ENCODE results near the gene HSPA12A.

Gene HSPA12A

GRCh38 chr10:116784651-116785050, 42.3 kb upstream of the HSPA12A start:
- H3K27me3 ChIP-seq (replicated peaks; ENCODE audit: insufficient read depth, low read length), result no peaks in the 10 kb centered on the region
- no peak overlapping the region for H2AFZ ChIP-seq (ENCODE audit: low read length)
- no peaks in the 10 kb centered on the region for H4K20me1 ChIP-seq (ENCODE audit: insufficient read depth, low read length)
- H3K27ac ChIP-seq (ENCODE audit: low read length), result no peak overlapping the region
- H3K4me2 ChIP-seq (ENCODE audit: low read depth, low read length), result no peak overlapping the region
- no peaks in the 10 kb centered on the region for H3K9me3 ChIP-seq (replicated peaks; ENCODE audit: insufficient read depth, low read length)
- no peak overlapping the region for H3K4me3 ChIP-seq (ENCODE audit: low read length)
- no peak for DNase-seq
- TF ChIP-seq EZH2 (optimal IDR thresholded peaks at IDR 0.05; ENCODE audit: low read depth, low read length) (no peak), EZH2phosphoT487 (IDR thresholded peaks at IDR 0.05; ENCODE audit: low read length) (no peak)
- TF ChIP-seq, protein P1, sequence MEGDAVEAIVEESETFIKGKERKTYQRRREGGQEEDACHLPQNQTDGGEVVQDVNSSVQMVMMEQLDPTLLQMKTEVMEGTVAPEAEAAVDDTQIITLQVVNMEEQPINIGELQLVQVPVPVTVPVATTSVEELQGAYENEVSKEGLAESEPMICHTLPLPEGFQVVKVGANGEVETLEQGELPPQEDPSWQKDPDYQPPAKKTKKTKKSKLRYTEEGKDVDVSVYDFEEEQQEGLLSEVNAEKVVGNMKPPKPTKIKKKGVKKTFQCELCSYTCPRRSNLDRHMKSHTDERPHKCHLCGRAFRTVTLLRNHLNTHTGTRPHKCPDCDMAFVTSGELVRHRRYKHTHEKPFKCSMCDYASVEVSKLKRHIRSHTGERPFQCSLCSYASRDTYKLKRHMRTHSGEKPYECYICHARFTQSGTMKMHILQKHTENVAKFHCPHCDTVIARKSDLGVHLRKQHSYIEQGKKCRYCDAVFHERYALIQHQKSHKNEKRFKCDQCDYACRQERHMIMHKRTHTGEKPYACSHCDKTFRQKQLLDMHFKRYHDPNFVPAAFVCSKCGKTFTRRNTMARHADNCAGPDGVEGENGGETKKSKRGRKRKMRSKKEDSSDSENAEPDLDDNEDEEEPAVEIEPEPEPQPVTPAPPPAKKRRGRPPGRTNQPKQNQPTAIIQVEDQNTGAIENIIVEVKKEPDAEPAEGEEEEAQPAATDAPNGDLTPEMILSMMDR (IDR thresholded peaks at IDR 0.05; ENCODE audit: low read length), result no peak
- H3K9me2 ChIP-seq (replicated peaks; ENCODE audit: insufficient read depth, low read length), result no peaks in the 10 kb centered on the region
- no peaks in the 10 kb centered on the region for H3K36me3 ChIP-seq (replicated peaks; ENCODE audit: insufficient read depth, low read length)
- no peaks in the 10 kb centered on the region for H3K79me2 ChIP-seq (ENCODE audit: low read length)
- H3K4me1 ChIP-seq (ENCODE audit: low read length), result peaks cover 10% of the 10 kb centered on the region; the same call in 1 of the 2 replicates
- H3K9ac ChIP-seq (ENCODE audit: low read length), result no peak overlapping the region
- H3F3A ChIP-seq (ENCODE audit: insufficient read depth, low read length), result no peaks in the 10 kb centered on the region

GRCh38 chr10:116784035-116784434, 41.7 kb upstream of the HSPA12A start:
- no peaks in the 10 kb centered on the region for H3K36me3 ChIP-seq (replicated peaks; ENCODE audit: insufficient read depth, low read length)
- no peak overlapping the region for H3K4me2 ChIP-seq (ENCODE audit: low read depth, low read length)
- H3K27me3 ChIP-seq (replicated peaks; ENCODE audit: insufficient read depth, low read length), result no peaks in the 10 kb centered on the region
- H3K9me2 ChIP-seq (replicated peaks; ENCODE audit: insufficient read depth, low read length), result no peaks in the 10 kb centered on the region
- no peak for DNase-seq
- H4K20me1 ChIP-seq (ENCODE audit: insufficient read depth, low read length), result no peaks in the 10 kb centered on the region
- no peak overlapping the region for H3K4me3 ChIP-seq (ENCODE audit: low read length)
- H2AFZ ChIP-seq (ENCODE audit: low read length), result no peak overlapping the region
- H3K79me2 ChIP-seq (ENCODE audit: low read length), result no peaks in the 10 kb centered on the region
- peaks cover 10% of the 10 kb centered on the region; the same call in 1 of the 2 replicates for H3K4me1 ChIP-seq (ENCODE audit: low read length)
- no peak overlapping the region for H3K27ac ChIP-seq (ENCODE audit: low read length)
- H3K9me3 ChIP-seq (replicated peaks; ENCODE audit: insufficient read depth, low read length), result no peaks in the 10 kb centered on the region
- TF ChIP-seq, protein P1 (IDR thresholded peaks at IDR 0.05; ENCODE audit: low read length), result no peak
- TF ChIP-seq EZH2phosphoT487 (IDR thresholded peaks at IDR 0.05; ENCODE audit: low read length) (no peak), EZH2 (optimal IDR thresholded peaks at IDR 0.05; ENCODE audit: low read depth, low read length) (no peak)
- no peaks in the 10 kb centered on the region for H3F3A ChIP-seq (ENCODE audit: insufficient read depth, low read length)
- H3K9ac ChIP-seq (ENCODE audit: low read length), result no peak overlapping the region

DNA sequence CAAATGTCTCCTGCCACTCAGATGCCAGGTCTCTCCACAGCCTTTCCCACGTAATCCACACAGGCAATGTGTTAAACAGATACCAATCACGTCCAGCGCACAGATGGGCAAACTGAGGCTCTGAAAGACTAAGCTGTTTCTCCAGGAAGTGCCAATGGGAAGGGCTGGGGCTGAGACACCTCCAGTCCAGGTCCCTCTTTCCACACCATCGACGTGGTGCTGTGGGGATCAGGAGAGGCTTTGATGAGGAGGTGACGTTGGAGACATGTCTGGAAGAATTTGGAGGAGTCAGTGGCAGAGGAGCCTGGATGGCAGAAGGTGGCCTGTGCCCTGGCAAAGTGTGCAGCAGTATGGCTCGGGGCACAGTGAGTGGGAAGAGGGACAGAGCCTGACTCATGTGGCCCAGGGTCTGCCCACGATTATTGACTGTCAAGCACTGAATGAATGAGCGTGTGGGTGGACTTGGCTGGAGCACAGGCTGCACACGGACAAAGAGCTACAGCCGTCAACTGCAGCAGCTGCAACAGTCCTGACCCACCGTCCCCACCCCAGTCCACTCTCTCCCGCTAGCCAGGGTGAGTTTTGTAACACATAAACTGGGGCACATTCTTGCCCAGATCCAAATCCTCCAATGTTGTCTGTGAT, 40.8 kb upstream of the HSPA12A start:
- Histone ChIP-seq H3K9ac (ENCODE audit: low read length) (no peak overlapping the region), H4K20me1 (ENCODE audit: insufficient read depth, low read length) (no peaks in the 10 kb centered on the region), H2AFZ (ENCODE audit: low read length) (no peak overlapping the region), H3K4me2 (ENCODE audit: low read depth, low read length) (no peak overlapping the region), H3F3A (ENCODE audit: insufficient read depth, low read length) (no peaks in the 10 kb centered on the region), H3K4me1 (ENCODE audit: low read length) (peaks cover 10% of the 10 kb centered on the region; the same call in 1 of the 2 replicates), H3K27me3 (replicated peaks; ENCODE audit: insufficient read depth, low read length) (no peaks in the 10 kb centered on the region), H3K27ac (ENCODE audit: low read length) (no peak overlapping the region), H3K36me3 (replicated peaks; ENCODE audit: insufficient read depth, low read length) (no peaks in the 10 kb centered on the region), H3K9me2 (replicated peaks; ENCODE audit: insufficient read depth, low read length) (no peaks in the 10 kb centered on the region), H3K4me3 (ENCODE audit: low read length) (no peak overlapping the region), H3K79me2 (ENCODE audit: low read length) (no peaks in the 10 kb centered on the region), H3K9me3 (replicated peaks; ENCODE audit: insufficient read depth, low read length) (no peaks in the 10 kb centered on the region)
- DNase-seq, result no peak
- no peak for TF ChIP-seq EZH2phosphoT487 (IDR thresholded peaks at IDR 0.05; ENCODE audit: low read length)
- TF ChIP-seq, protein P1 (IDR thresholded peaks at IDR 0.05; ENCODE audit: low read length), result no peak
- TF ChIP-seq EZH2 (optimal IDR thresholded peaks at IDR 0.05; ENCODE audit: low read depth, low read length), result no peak

Measured in MM.1S (cell line).